ENCODE measurements around the gene KLRG1.

The KLRG1 gene

GRCh38 chr12:8950702-8951478, 38.5 kb upstream of the KLRG1 start:
- FAIRE-seq (peak; percentile 72), DNase-seq (ENCODE audit: insufficient read length, low spot score) (no peak)
- TF ChIP-seq SPI1 (IDR thresholded peaks at IDR 0.05; ENCODE audit: low read depth, low read length) = no peak
- TF ChIP-seq POLR2A (IDR thresholded peaks at IDR 0.05; ENCODE audit: low read depth, low read length) = no peak
- no peak for TF ChIP-seq POLR2AphosphoS5 (IDR thresholded peaks at IDR 0.05; ENCODE audit: low read depth, low read length)
- TF ChIP-seq TAF1 (IDR thresholded peaks at IDR 0.05; ENCODE audit: low read depth, low read length) = no peak
- TF ChIP-seq POU2F2 (IDR thresholded peaks at IDR 0.05; ENCODE audit: low read depth, low read length) = no peak
- no peak for TF ChIP-seq PAX5 (IDR thresholded peaks at IDR 0.05; ENCODE audit: insufficient read depth, low read length, severe bottlenecking)

GRCh38 chr12:8951744-8952143, 37.6 kb upstream of the KLRG1 start:
- no peak for TF ChIP-seq PAX5 (IDR thresholded peaks at IDR 0.05; ENCODE audit: insufficient read depth, low read length, severe bottlenecking)
- TF ChIP-seq POU2F2 (IDR thresholded peaks at IDR 0.05; ENCODE audit: low read depth, low read length) = no peak
- TF ChIP-seq SPI1 (IDR thresholded peaks at IDR 0.05; ENCODE audit: low read depth, low read length) = peak; percentile 64
- TF ChIP-seq POLR2A (IDR thresholded peaks at IDR 0.05; ENCODE audit: low read depth, low read length) = no peak
- TF ChIP-seq POLR2AphosphoS5 (IDR thresholded peaks at IDR 0.05; ENCODE audit: low read depth, low read length) = no peak
- TF ChIP-seq TAF1 (IDR thresholded peaks at IDR 0.05; ENCODE audit: low read depth, low read length) = no peak
- DNase-seq (ENCODE audit: insufficient read length, low spot score) (no peak), FAIRE-seq (peak; percentile 41)

GRCh38 chr12:8953773-8954402, 35.5 kb upstream of the KLRG1 start:
- FAIRE-seq (no peak), DNase-seq (ENCODE audit: insufficient read length, low spot score) (no peak)
- no peak for TF ChIP-seq POLR2AphosphoS5 (IDR thresholded peaks at IDR 0.05; ENCODE audit: low read depth, low read length)
- no peak for TF ChIP-seq SPI1 (IDR thresholded peaks at IDR 0.05; ENCODE audit: low read depth, low read length)
- no peak for TF ChIP-seq POLR2A (IDR thresholded peaks at IDR 0.05; ENCODE audit: low read depth, low read length)
- TF ChIP-seq POU2F2 (IDR thresholded peaks at IDR 0.05; ENCODE audit: low read depth, low read length) = no peak
- TF ChIP-seq TAF1 (IDR thresholded peaks at IDR 0.05; ENCODE audit: low read depth, low read length) = no peak
- no peak for TF ChIP-seq PAX5 (IDR thresholded peaks at IDR 0.05; ENCODE audit: insufficient read depth, low read length, severe bottlenecking)

- no peak for FAIRE-seq
- no peak for DNase-seq (ENCODE audit: insufficient read length, low spot score)
Measured at GRCh38 chr12:8956073-8956472, 33.3 kb upstream of the KLRG1 start.

GRCh38 chr12:8956772-8957171, 32.6 kb upstream of the KLRG1 start:
- DNase-seq (ENCODE audit: insufficient read length, low spot score) (no peak), FAIRE-seq (no peak)
- no peak for TF ChIP-seq SPI1 (IDR thresholded peaks at IDR 0.05; ENCODE audit: low read depth, low read length)
- TF ChIP-seq POLR2A (IDR thresholded peaks at IDR 0.05; ENCODE audit: low read depth, low read length) = no peak
- TF ChIP-seq POLR2AphosphoS5 (IDR thresholded peaks at IDR 0.05; ENCODE audit: low read depth, low read length) = no peak

More at GRCh38 chr12:8956073-8956472, 33.3 kb upstream of the KLRG1 start:
- no peak for TF ChIP-seq POLR2AphosphoS5 (IDR thresholded peaks at IDR 0.05; ENCODE audit: low read depth, low read length)
- TF ChIP-seq TAF1 (IDR thresholded peaks at IDR 0.05; ENCODE audit: low read depth, low read length) = no peak
- no peak for TF ChIP-seq PAX5 (IDR thresholded peaks at IDR 0.05; ENCODE audit: insufficient read depth, low read length, severe bottlenecking)
- no peak for TF ChIP-seq SPI1 (IDR thresholded peaks at IDR 0.05; ENCODE audit: low read depth, low read length)
- no peak for TF ChIP-seq POU2F2 (IDR thresholded peaks at IDR 0.05; ENCODE audit: low read depth, low read length)
- TF ChIP-seq POLR2A (IDR thresholded peaks at IDR 0.05; ENCODE audit: low read depth, low read length) = no peak

GRCh38 chr12:8957561-8957960, 31.8 kb upstream of the KLRG1 start:
- FAIRE-seq (no peak), DNase-seq (ENCODE audit: insufficient read length, low spot score) (no peak)
- TF ChIP-seq POU2F2 (IDR thresholded peaks at IDR 0.05; ENCODE audit: low read depth, low read length) = no peak
- no peak for TF ChIP-seq PAX5 (IDR thresholded peaks at IDR 0.05; ENCODE audit: insufficient read depth, low read length, severe bottlenecking)
- no peak for TF ChIP-seq POLR2A (IDR thresholded peaks at IDR 0.05; ENCODE audit: low read depth, low read length)
- no peak for TF ChIP-seq TAF1 (IDR thresholded peaks at IDR 0.05; ENCODE audit: low read depth, low read length)
- TF ChIP-seq POLR2AphosphoS5 (IDR thresholded peaks at IDR 0.05; ENCODE audit: low read depth, low read length) = no peak
- TF ChIP-seq SPI1 (IDR thresholded peaks at IDR 0.05; ENCODE audit: low read depth, low read length) = no peak

- TF ChIP-seq POLR2AphosphoS5 (IDR thresholded peaks at IDR 0.05; ENCODE audit: low read depth, low read length) (no peak), SPI1 (IDR thresholded peaks at IDR 0.05; ENCODE audit: low read depth, low read length) (no peak), PAX5 (IDR thresholded peaks at IDR 0.05; ENCODE audit: insufficient read depth, low read length, severe bottlenecking) (no peak), POLR2A (IDR thresholded peaks at IDR 0.05; ENCODE audit: low read depth, low read length) (no peak)
- FAIRE-seq = no peak
Measured at GRCh38 chr12:8958066-8958465, 31.3 kb upstream of the KLRG1 start.

GRCh38 chr12:8960176-8960575, 29.2 kb upstream of the KLRG1 start:
- DNase-seq (ENCODE audit: insufficient read length, low spot score) = no peak
- no peak for FAIRE-seq
- TF ChIP-seq SPI1 (IDR thresholded peaks at IDR 0.05; ENCODE audit: low read depth, low read length) = no peak
- no peak for TF ChIP-seq POLR2AphosphoS5 (IDR thresholded peaks at IDR 0.05; ENCODE audit: low read depth, low read length)
- no peak for TF ChIP-seq TAF1 (IDR thresholded peaks at IDR 0.05; ENCODE audit: low read depth, low read length)
- no peak for TF ChIP-seq PAX5 (IDR thresholded peaks at IDR 0.05; ENCODE audit: insufficient read depth, low read length, severe bottlenecking)
- TF ChIP-seq POLR2A (IDR thresholded peaks at IDR 0.05; ENCODE audit: low read depth, low read length) = no peak
- no peak for TF ChIP-seq POU2F2 (IDR thresholded peaks at IDR 0.05; ENCODE audit: low read depth, low read length)

More at GRCh38 chr12:8958066-8958465, 31.3 kb upstream of the KLRG1 start:
- DNase-seq (ENCODE audit: insufficient read length, low spot score) = no peak

GRCh38 chr12:8968761-8969160, 20.6 kb upstream of the KLRG1 start:
- DNase-seq (ENCODE audit: insufficient read length, low spot score) = no peak
- no peak for TF ChIP-seq POU2F2 (IDR thresholded peaks at IDR 0.05; ENCODE audit: low read depth, low read length)
- no peak for TF ChIP-seq PAX5 (IDR thresholded peaks at IDR 0.05; ENCODE audit: insufficient read depth, low read length, severe bottlenecking)
- TF ChIP-seq POLR2AphosphoS5 (IDR thresholded peaks at IDR 0.05; ENCODE audit: low read depth, low read length) = no peak
- no peak for TF ChIP-seq SPI1 (IDR thresholded peaks at IDR 0.05; ENCODE audit: low read depth, low read length)
- TF ChIP-seq POLR2A (IDR thresholded peaks at IDR 0.05; ENCODE audit: low read depth, low read length) = no peak
- no peak for FAIRE-seq

All from GM12891 (cell line).